ENCODE data around the gene RPTOR. TPM values are rescaled to one million over a fixed set of nuclear protein-coding genes. Genes with fewer than 3 reads are reported as not detected.

Gene RPTOR
- total RNA-seq, 1 experiment from 2014 or later: 25.1 TPM

- H4K8ac ChIP-seq (replicated peaks; ENCODE audit: insufficient read length, low read depth, low read length): no peak overlapping the region
- TF ChIP-seq CTCF (conservative IDR thresholded peaks at IDR 0.05): no peak
- H3K14ac ChIP-seq (ENCODE audit: insufficient read depth, low read length): no peak overlapping the region
- H3K27me3 ChIP-seq (ENCODE audit: insufficient read depth, low read length): no peaks in the 10 kb centered on the region
- H3K56ac ChIP-seq (ENCODE audit: insufficient read length, low read depth, low read length): no peak overlapping the region
- DNase-seq: no peak
- H3T11ph ChIP-seq (ENCODE audit: low read length): no peak overlapping the region
- H3K9me3 ChIP-seq (ENCODE audit: control insufficient read depth, low read depth, low read length): no peaks in the 10 kb centered on the region
- H3K4me3 Mint-ChIP-seq: no peak overlapping the region
- H3K9me3 Mint-ChIP-seq: no peaks in the 10 kb centered on the region
- no peak overlapping the region for H2BK5ac ChIP-seq (ENCODE audit: insufficient read length, low read length)
- H2AFZ ChIP-seq (ENCODE audit: low read length): no peak overlapping the region
- no peaks in the 10 kb centered on the region for H4K20me1 ChIP-seq (ENCODE audit: control insufficient read depth, insufficient read depth, insufficient read length)
- H3K36me3 Mint-ChIP-seq (ENCODE audit: insufficient read depth in 1 of 3, low read depth in 3 of 3): peaks cover 0 to 11% (median 5%) of the 10 kb centered on the region in 3 experiments; a peak in 4 of 7 replicates
- no peak overlapping the region for H2AK5ac ChIP-seq (ENCODE audit: insufficient read length, low read length)
- H3K4me1 Mint-ChIP-seq: peaks cover 11 to 13% of the 10 kb centered on the region in 2 experiments
- H4K5ac ChIP-seq (ENCODE audit: insufficient read length, low read depth, low read length): no peak overlapping the region
- no peak overlapping the region for H4K91ac ChIP-seq (ENCODE audit: insufficient read length, low read depth, low read length)
- H3K4me2 ChIP-seq (ENCODE audit: insufficient read depth, insufficient read length, low read length): no peak overlapping the region
- no peak overlapping the region for H3K27ac ChIP-seq (ENCODE audit: insufficient read length, low read depth, low read length)
- H3K23me2 ChIP-seq (ENCODE audit: insufficient read length, low read depth, low read length, poor library complexity, severe bottlenecking): no peaks in the 10 kb centered on the region
- H3K18ac ChIP-seq (ENCODE audit: insufficient read length, low read depth, low read length): no peak overlapping the region
- H3K79me1 ChIP-seq (ENCODE audit: insufficient read depth, low read depth, low read length, poor library complexity, severe bottlenecking): no peaks in the 10 kb centered on the region
- no peak overlapping the region for H2BK12ac ChIP-seq (ENCODE audit: insufficient read length, low read depth, low read length)
- H3K9ac ChIP-seq (ENCODE audit: extremely low read depth, insufficient read length, low read length): no peak overlapping the region
- H3K23ac ChIP-seq (ENCODE audit: insufficient read length, low read depth, low read length): no peak overlapping the region
- peaks cover 3% of the 10 kb centered on the region for H3K27me3 Mint-ChIP-seq (ENCODE audit: low read depth)
- no peak overlapping the region for H2BK120ac ChIP-seq (ENCODE audit: low read depth, low read length, poor library complexity, severe bottlenecking)
- peak overlapping the region in 1 of 3 experiments; percentile 79; a peak in 2 of 7 replicates for H3K27ac Mint-ChIP-seq
- H3K79me2 ChIP-seq (ENCODE audit: insufficient read depth, low read length): no peaks in the 10 kb centered on the region
- H2BK20ac ChIP-seq (ENCODE audit: low read depth, low read length, poor library complexity, severe bottlenecking): no peak overlapping the region
- WGBS (ENCODE audit: extremely low coverage, insufficient read length, low lambda C conversion rate): no CpG with 5 or more reads among the region's 17 CpGs
- H2BK15ac ChIP-seq (ENCODE audit: low read depth, low read length): no peak overlapping the region
- no peak overlapping the region for H3K4ac ChIP-seq (ENCODE audit: low read depth, low read length)
- H3K4me1 ChIP-seq (ENCODE audit: insufficient read depth, low read length): no peaks in the 10 kb centered on the region
Observed at GRCh38 chr17:80968602-80969029, 424.0 kb downstream of the RPTOR start.

Measured in H9 (cell line).